WTC11 (cell line): ENCODE measurements around the gene MLN. TPM values are rescaled to one million over a fixed set of nuclear protein-coding genes. Genes with fewer than 3 reads are reported as not detected.

Experiments
- ATAC-seq: fragments of 200-7000 bp; cut with Tn5 transposase; 2 replicates; pipeline ENCODE4 v1.10.0; 2021; ENCODE audit warnings: mild to moderate bottlenecking, moderate library complexity
- CTCF ChIA-PET: fragments of 300-600 bp; sonication (Branson Sonifier 250); formaldehyde crosslinking; loops from one replicate; lab custom pipeline; 2021; ENCODE audit warnings: antibody characterized with exemption; lab: Charles Lee
- POLR2A ChIA-PET: fragments of 350-600 bp; sonication (Branson Sonifier 250); formaldehyde crosslinking; loops from one replicate; lab custom pipeline; 2021; ENCODE audit warnings: antibody characterized with exemption; lab: Charles Lee
- DNase-seq: peaks from one replicate; pipeline ENCODE4 v3.0.0; 2021; ENCODE audit warnings: low spot score
- H3K27ac Mint-ChIP-seq: 2 replicates; pipeline ENCODE4 v1.8.0; 2021; ENCODE audit warnings: mixed read lengths
- H3K27me3 Mint-ChIP-seq: 2 replicates; pipeline ENCODE4 v1.8.0; 2021; ENCODE audit warnings: low read depth, mild to moderate bottlenecking, moderate library complexity, mixed read lengths
- H3K36me3 Mint-ChIP-seq: 2 replicates; pipeline ENCODE4 v1.8.0; 2021; ENCODE audit warnings: mixed read lengths
- H3K4me1 Mint-ChIP-seq: 2 replicates; pipeline ENCODE4 v1.8.0; 2022; ENCODE audit warnings: mixed read lengths
- H3K4me3 Mint-ChIP-seq: 2 replicates; pipeline ENCODE4 v1.8.0; 2021; ENCODE audit warnings: mild to moderate bottlenecking, moderate library complexity, mixed read lengths
- H3K9me3 Mint-ChIP-seq: 2 replicates; pipeline ENCODE4 v1.8.0; 2021; ENCODE audit warnings: mixed read lengths
- ATF3 ChIP-seq: sonication (generic); formaldehyde crosslinking; conservative IDR thresholded peaks from 2 replicates; pipeline ENCODE4 v1.8.1; 2022; ENCODE audit warnings: mild to moderate bottlenecking, missing genetic modification reagents
- CREB1 ChIP-seq: sonication (generic); formaldehyde crosslinking; IDR thresholded peaks from 2 replicates; pipeline ENCODE4 v1.8.0; 2023; ENCODE audit warnings: mild to moderate bottlenecking, missing genetic modification reagents
- FOXP1 ChIP-seq: sonication (generic); formaldehyde crosslinking; IDR thresholded peaks from 2 replicates; pipeline ENCODE4 v1.8.0; 2022; ENCODE audit warnings: missing genetic modification reagents, mild to moderate bottlenecking, moderate library complexity, borderline replicate concordance
- HMGXB4 ChIP-seq: sonication (generic); formaldehyde crosslinking; IDR thresholded peaks from 2 replicates; pipeline ENCODE4 v1.8.1; 2023; ENCODE audit warnings: mild to moderate bottlenecking, moderate library complexity, missing genetic modification reagents
- MYBL2 ChIP-seq: sonication (generic); formaldehyde crosslinking; IDR thresholded peaks from 2 replicates; pipeline ENCODE4 v1.8.1; 2023; ENCODE audit warnings: mild to moderate bottlenecking, moderate library complexity, missing genetic modification reagents
- NFE2L1 ChIP-seq: sonication (generic); formaldehyde crosslinking; IDR thresholded peaks from 2 replicates; pipeline ENCODE4 v1.8.1; 2023; ENCODE audit warnings: missing genetic modification reagents
- NR1H2 ChIP-seq: sonication (generic); formaldehyde crosslinking; IDR thresholded peaks from 2 replicates; pipeline ENCODE4 v1.9.0; 2021; ENCODE audit warnings: mild to moderate bottlenecking, moderate library complexity, missing genetic modification reagents
- OVOL2 ChIP-seq: fragments of 250-450 bp; sonication (Bioruptor Pico); IDR thresholded peaks from 2 replicates; pipeline ENCODE4 v1.9.0; 2021; ENCODE audit warnings: mild to moderate bottlenecking, borderline replicate concordance
- ZBTB43 ChIP-seq: sonication (generic); formaldehyde crosslinking; IDR thresholded peaks from 2 replicates; pipeline ENCODE4 v1.8.1; 2023; ENCODE audit warnings: mild to moderate bottlenecking, missing genetic modification reagents
- ZMAT4 ChIP-seq: fragments of 250-450 bp; sonication (Bioruptor Pico); IDR thresholded peaks from 2 replicates; pipeline ENCODE4 v1.9.0; 2021; ENCODE audit warnings: mild to moderate bottlenecking
- ZNF138 ChIP-seq: sonication (generic); formaldehyde crosslinking; conservative IDR thresholded peaks from 2 replicates; pipeline ENCODE4 v1.8.1; 2022; ENCODE audit warnings: mild to moderate bottlenecking, moderate library complexity, missing genetic modification reagents
- ZNF263 ChIP-seq: sonication (generic); formaldehyde crosslinking; IDR thresholded peaks from 2 replicates; pipeline ENCODE4 v1.8.1; 2022; ENCODE audit warnings: low read depth, mild to moderate bottlenecking, moderate library complexity, missing genetic modification reagents
- ZNF512 ChIP-seq: sonication (generic); formaldehyde crosslinking; IDR thresholded peaks from 2 replicates; pipeline ENCODE4 v1.8.1; 2022; ENCODE audit warnings: missing genetic modification reagents, borderline replicate concordance
- total RNA-seq: library from RNA; stranded (reverse); gene quantifications from 3 replicates; pipeline ENCODE4 v1.2.3, GENCODE V29; 2021
- TF ChIP-seq, protein P1 (sequence below): sonication (generic); formaldehyde crosslinking; conservative IDR thresholded peaks from 2 replicates; pipeline ENCODE4 v1.8.1; 2023; ENCODE audit warnings: mild to moderate bottlenecking, low read depth, missing genetic modification reagents, moderate library complexity
- TF ChIP-seq, protein P2 (sequence below): sonication (generic); formaldehyde crosslinking; IDR thresholded peaks from 2 replicates; pipeline ENCODE4 v1.8.0; 2022; ENCODE audit warnings: mild to moderate bottlenecking, missing genetic modification reagents

The MLN gene
- total RNA-seq, 1 experiment from 2014 or later: not detected

- TF ChIP-seq ZNF512 (CRISPR knock-in tag) (no peak), ZNF263 (CRISPR knock-in tag) (no peak), OVOL2 (CRISPR knock-in tag) (no peak), CREB1 (CRISPR knock-in tag) (no peak)
- TF ChIP-seq, protein P1, sequence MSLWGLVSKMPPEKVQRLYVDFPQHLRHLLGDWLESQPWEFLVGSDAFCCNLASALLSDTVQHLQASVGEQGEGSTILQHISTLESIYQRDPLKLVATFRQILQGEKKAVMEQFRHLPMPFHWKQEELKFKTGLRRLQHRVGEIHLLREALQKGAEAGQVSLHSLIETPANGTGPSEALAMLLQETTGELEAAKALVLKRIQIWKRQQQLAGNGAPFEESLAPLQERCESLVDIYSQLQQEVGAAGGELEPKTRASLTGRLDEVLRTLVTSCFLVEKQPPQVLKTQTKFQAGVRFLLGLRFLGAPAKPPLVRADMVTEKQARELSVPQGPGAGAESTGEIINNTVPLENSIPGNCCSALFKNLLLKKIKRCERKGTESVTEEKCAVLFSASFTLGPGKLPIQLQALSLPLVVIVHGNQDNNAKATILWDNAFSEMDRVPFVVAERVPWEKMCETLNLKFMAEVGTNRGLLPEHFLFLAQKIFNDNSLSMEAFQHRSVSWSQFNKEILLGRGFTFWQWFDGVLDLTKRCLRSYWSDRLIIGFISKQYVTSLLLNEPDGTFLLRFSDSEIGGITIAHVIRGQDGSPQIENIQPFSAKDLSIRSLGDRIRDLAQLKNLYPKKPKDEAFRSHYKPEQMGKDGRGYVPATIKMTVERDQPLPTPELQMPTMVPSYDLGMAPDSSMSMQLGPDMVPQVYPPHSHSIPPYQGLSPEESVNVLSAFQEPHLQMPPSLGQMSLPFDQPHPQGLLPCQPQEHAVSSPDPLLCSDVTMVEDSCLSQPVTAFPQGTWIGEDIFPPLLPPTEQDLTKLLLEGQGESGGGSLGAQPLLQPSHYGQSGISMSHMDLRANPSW: no peak
These were observed 19.0 kb upstream of the MLN start (continued) for GRCh38 chr6:33822575-33823395.

- peaks cover 23% of the 10 kb centered on the region for H3K4me1 Mint-ChIP-seq
- no peaks in the 10 kb centered on the region for H3K9me3 Mint-ChIP-seq
- TF ChIP-seq MYBL2 (CRISPR knock-in tag) (no peak), OVOL2 (CRISPR knock-in tag) (no peak), ZMAT4 (CRISPR knock-in tag) (no peak), NR1H2 (CRISPR knock-in tag) (no peak), HMGXB4 (CRISPR knock-in tag) (no peak)
- TF ChIP-seq, protein P2, sequence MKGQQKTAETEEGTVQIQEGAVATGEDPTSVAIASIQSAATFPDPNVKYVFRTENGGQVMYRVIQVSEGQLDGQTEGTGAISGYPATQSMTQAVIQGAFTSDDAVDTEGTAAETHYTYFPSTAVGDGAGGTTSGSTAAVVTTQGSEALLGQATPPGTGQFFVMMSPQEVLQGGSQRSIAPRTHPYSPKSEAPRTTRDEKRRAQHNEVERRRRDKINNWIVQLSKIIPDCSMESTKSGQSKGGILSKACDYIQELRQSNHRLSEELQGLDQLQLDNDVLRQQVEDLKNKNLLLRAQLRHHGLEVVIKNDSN (CRISPR knock-in tag): no peak
- ChIA-PET CTCF (interaction anchor here (1.1 kb wide), 1 partner anchor 77 kb away, joined by 3 read pairs; no protein-coding TSS in a partner anchor), POLR2A (no interaction called here)
- H3K27me3 Mint-ChIP-seq: no peaks in the 10 kb centered on the region; the same call in 1 of the 2 replicates
- DNase-seq (no peak), ATAC-seq (no peak)
- H3K27ac Mint-ChIP-seq: no peak overlapping the region
- H3K4me3 Mint-ChIP-seq: no peak overlapping the region
- no peaks in the 10 kb centered on the region for H3K36me3 Mint-ChIP-seq
These were observed 17.1 kb upstream of the MLN start for GRCh38 chr6:33820784-33821520.

GRCh38 chr6:33820243-33820642 lies 16.4 kb upstream of the MLN start:
- CTCF ChIA-PET: interaction anchor here (0.8 to 1.1 kb wide), 2 partner anchors 76 to 208 kb away, joined by 3 read pairs; no protein-coding TSS in a partner anchor
- no peak overlapping the region for H3K27ac Mint-ChIP-seq
- H3K4me1 Mint-ChIP-seq: peaks cover 28% of the 10 kb centered on the region
- POLR2A ChIA-PET: no interaction called here
- no peak for ATAC-seq
- H3K27me3 Mint-ChIP-seq: no peaks in the 10 kb centered on the region
- no peaks in the 10 kb centered on the region for H3K9me3 Mint-ChIP-seq
- DNase-seq: no peak
- no peak overlapping the region for H3K4me3 Mint-ChIP-seq
- H3K36me3 Mint-ChIP-seq: no peaks in the 10 kb centered on the region
- TF ChIP-seq ZNF138 (CRISPR knock-in tag) (no peak), FOXP1 (CRISPR knock-in tag) (no peak), NFE2L1 (CRISPR knock-in tag) (no peak), ZBTB43 (CRISPR knock-in tag) (no peak), ATF3 (CRISPR knock-in tag) (no peak)
- TF ChIP-seq, protein P1: no peak
